ENCODE measurements around the gene DROSHA. TPM values are rescaled to one million over a fixed set of nuclear protein-coding genes. Genes with fewer than 3 reads are reported as not detected.

Gene DROSHA
- polyA plus RNA-seq, 4 donors = 24.0 to 51.6 (median 31.3) TPM

DNA sequence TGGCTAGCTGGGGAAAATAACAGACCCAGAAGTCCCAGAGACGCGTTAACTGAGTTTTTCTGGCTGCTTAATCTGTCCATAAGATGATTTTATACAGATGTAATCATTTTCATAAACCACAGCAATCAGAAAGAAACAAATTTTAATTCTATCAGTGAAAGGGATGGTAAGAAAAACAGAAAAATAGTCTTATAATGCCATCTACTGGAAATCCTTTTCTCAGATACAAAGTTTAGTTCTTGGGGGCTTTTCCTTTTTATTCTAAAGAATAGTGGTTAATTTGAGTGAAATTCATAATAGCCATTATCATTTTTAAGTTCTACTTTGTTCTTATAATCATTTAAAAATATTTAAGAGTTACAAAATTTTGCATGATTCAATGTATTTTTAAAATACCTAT lies 44.4 kb downstream of the DROSHA start:
- H3K27ac ChIP-seq (ENCODE audit: low read depth in 1 of 3, low read length in 2 of 3) = no peak overlapping the region
- FAIRE-seq = no peak
- no peaks in the 10 kb centered on the region for H3K27me3 ChIP-seq (ENCODE audit: control insufficient read depth in 3 of 3, insufficient read depth in 3 of 3, low read length in 3 of 3)
- DNase-seq = no peak
- H3K36me3 ChIP-seq (ENCODE audit: control insufficient read depth in 3 of 3, insufficient read depth in 2 of 3, low read depth in 1 of 3, low read length in 3 of 3) = peaks cover 2 to 17% (median 8%) of the 10 kb centered on the region in 3 donors
- peaks cover 2 to 5% (median 3%) of the 10 kb centered on the region in 3 donors for H3K4me1 ChIP-seq (ENCODE audit: control insufficient read depth in 3 of 3, insufficient read depth in 2 of 3, low read depth in 1 of 3, low read length in 2 of 3)
- H3K9me3 ChIP-seq (ENCODE audit: control insufficient read depth in 2 of 2, insufficient read depth in 1 of 2, low read depth in 1 of 2, low read length in 1 of 2) = no peaks in the 10 kb centered on the region
- H3K4me3 ChIP-seq (ENCODE audit: low read depth in 1 of 3, low read length in 3 of 3) = no peak overlapping the region
- 83 to 98% (median 93%) methylated on average over 2 of the region's 2 CpGs for WGBS, 3 donors

- FAIRE-seq = no peak
- Histone ChIP-seq H3K4me3 (ENCODE audit: low read depth in 1 of 3, low read length in 3 of 3) (no peak overlapping the region), H3K36me3 (ENCODE audit: control insufficient read depth in 3 of 3, insufficient read depth in 2 of 3, low read depth in 1 of 3, low read length in 3 of 3) (peaks cover 5 to 19% (median 7%) of the 10 kb centered on the region in 3 donors), H3K27ac (ENCODE audit: low read depth in 1 of 3, low read length in 2 of 3) (no peak overlapping the region), H3K4me1 (ENCODE audit: control insufficient read depth in 3 of 3, insufficient read depth in 2 of 3, low read depth in 1 of 3, low read length in 2 of 3) (peaks cover 2 to 5% (median 3%) of the 10 kb centered on the region in 3 donors), H3K9me3 (ENCODE audit: control insufficient read depth in 2 of 2, insufficient read depth in 1 of 2, low read depth in 1 of 2, low read length in 1 of 2) (no peaks in the 10 kb centered on the region), H3K27me3 (ENCODE audit: control insufficient read depth in 3 of 3, insufficient read depth in 3 of 3, low read length in 3 of 3) (no peaks in the 10 kb centered on the region)
- WGBS, 3 donors = 60 to 79% (median 76%) methylated on average over 6 of the region's 6 CpGs
- DNase-seq = no peak
These were observed 45.5 kb downstream of the DROSHA start for GRCh38 chr5:31486441-31486840.

GRCh38 chr5:31485376-31486207 lies 46.3 kb downstream of the DROSHA start:
- no peaks in the 10 kb centered on the region for H3K9me3 ChIP-seq (ENCODE audit: control insufficient read depth in 2 of 2, insufficient read depth in 1 of 2, low read depth in 1 of 2, low read length in 1 of 2)
- peak overlapping the region in 2 of 3 donors; percentile 36 to 52 for H3K27ac ChIP-seq (ENCODE audit: low read depth in 1 of 3, low read length in 2 of 3)
- no peaks in the 10 kb centered on the region for H3K27me3 ChIP-seq (ENCODE audit: control insufficient read depth in 3 of 3, insufficient read depth in 3 of 3, low read length in 3 of 3)
- H3K36me3 ChIP-seq (ENCODE audit: control insufficient read depth in 3 of 3, insufficient read depth in 2 of 3, low read depth in 1 of 3, low read length in 3 of 3) = peaks cover 5 to 19% (median 6%) of the 10 kb centered on the region in 3 donors
- WGBS, 3 donors = 23 to 35% (median 34%) methylated on average over 7 of the region's 7 CpGs
- peaks cover 2 to 5% (median 3%) of the 10 kb centered on the region in 3 donors for H3K4me1 ChIP-seq (ENCODE audit: control insufficient read depth in 3 of 3, insufficient read depth in 2 of 3, low read depth in 1 of 3, low read length in 2 of 3)
- FAIRE-seq = no peak
- H3K4me3 ChIP-seq (ENCODE audit: low read depth in 1 of 3, low read length in 3 of 3) = peak overlapping the region in 1 of 3 donors; percentile 11
- peak; percentile 72 to 75 for DNase-seq

- FAIRE-seq (no peak), DNase-seq (no peak)
- peaks cover 0 to 15% (median 4%) of the 10 kb centered on the region in 3 donors for H3K36me3 ChIP-seq (ENCODE audit: control insufficient read depth in 3 of 3, insufficient read depth in 2 of 3, low read depth in 1 of 3, low read length in 3 of 3)
- no peak overlapping the region for H3K27ac ChIP-seq (ENCODE audit: low read depth in 1 of 3, low read length in 2 of 3)
- H3K9me3 ChIP-seq (ENCODE audit: control insufficient read depth in 2 of 2, insufficient read depth in 1 of 2, low read depth in 1 of 2, low read length in 1 of 2) = no peaks in the 10 kb centered on the region
- H3K4me1 ChIP-seq (ENCODE audit: control insufficient read depth in 3 of 3, insufficient read depth in 2 of 3, low read depth in 1 of 3, low read length in 2 of 3) = peaks cover 2 to 3% (median 3%) of the 10 kb centered on the region in 3 donors
- 89 to 96% (median 90%) methylated on average over 3 of the region's 3 CpGs for WGBS, 3 donors
- H3K27me3 ChIP-seq (ENCODE audit: control insufficient read depth in 3 of 3, insufficient read depth in 3 of 3, low read length in 3 of 3) = no peaks in the 10 kb centered on the region
- no peak overlapping the region for H3K4me3 ChIP-seq (ENCODE audit: low read depth in 1 of 3, low read length in 3 of 3)
These were observed 50.2 kb downstream of the DROSHA start for GRCh38 chr5:31481531-31482165.

GRCh38 chr5:31479706-31480105 lies 52.2 kb downstream of the DROSHA start:
- FAIRE-seq = no peak
- H3K4me1 ChIP-seq (ENCODE audit: control insufficient read depth in 3 of 3, insufficient read depth in 2 of 3, low read depth in 1 of 3, low read length in 2 of 3) = no peaks in the 10 kb centered on the region
- H3K36me3 ChIP-seq (ENCODE audit: control insufficient read depth in 3 of 3, insufficient read depth in 2 of 3, low read depth in 1 of 3, low read length in 3 of 3) = peaks cover 4 to 20% (median 5%) of the 10 kb centered on the region in 3 donors
- no peaks in the 10 kb centered on the region for H3K9me3 ChIP-seq (ENCODE audit: control insufficient read depth in 2 of 2, insufficient read depth in 1 of 2, low read depth in 1 of 2, low read length in 1 of 2)
- no peak overlapping the region for H3K4me3 ChIP-seq (ENCODE audit: low read depth in 1 of 3, low read length in 3 of 3)
- DNase-seq = no peak
- WGBS, 3 donors = 88 to 95% (median 92%) methylated on average over 2 of the region's 2 CpGs
- H3K27ac ChIP-seq (ENCODE audit: low read depth in 1 of 3, low read length in 2 of 3) = no peak overlapping the region
- H3K27me3 ChIP-seq (ENCODE audit: control insufficient read depth in 3 of 3, insufficient read depth in 3 of 3, low read length in 3 of 3) = no peaks in the 10 kb centered on the region

GRCh38 chr5:31478901-31479300 lies 53.0 kb downstream of the DROSHA start:
- no peaks in the 10 kb centered on the region for H3K27me3 ChIP-seq (ENCODE audit: control insufficient read depth in 3 of 3, insufficient read depth in 3 of 3, low read length in 3 of 3)
- peaks cover 4 to 24% (median 5%) of the 10 kb centered on the region in 3 donors for H3K36me3 ChIP-seq (ENCODE audit: control insufficient read depth in 3 of 3, insufficient read depth in 2 of 3, low read depth in 1 of 3, low read length in 3 of 3)
- H3K27ac ChIP-seq (ENCODE audit: low read depth in 1 of 3, low read length in 2 of 3) = no peak overlapping the region
- DNase-seq = no peak
- peak; percentile 26 for FAIRE-seq
- no peaks in the 10 kb centered on the region for H3K4me1 ChIP-seq (ENCODE audit: control insufficient read depth in 3 of 3, insufficient read depth in 2 of 3, low read depth in 1 of 3, low read length in 2 of 3)
- no peak overlapping the region for H3K4me3 ChIP-seq (ENCODE audit: low read depth in 1 of 3, low read length in 3 of 3)
- no peaks in the 10 kb centered on the region for H3K9me3 ChIP-seq (ENCODE audit: control insufficient read depth in 2 of 2, insufficient read depth in 1 of 2, low read depth in 1 of 2, low read length in 1 of 2)

GRCh38 chr5:31477971-31478370 lies 53.9 kb downstream of the DROSHA start:
- Histone ChIP-seq H3K4me1 (ENCODE audit: control insufficient read depth in 3 of 3, insufficient read depth in 2 of 3, low read depth in 1 of 3, low read length in 2 of 3) (no peaks in the 10 kb centered on the region), H3K9me3 (ENCODE audit: control insufficient read depth in 2 of 2, insufficient read depth in 1 of 2, low read depth in 1 of 2, low read length in 1 of 2) (no peaks in the 10 kb centered on the region), H3K27ac (ENCODE audit: low read depth in 1 of 3, low read length in 2 of 3) (no peak overlapping the region), H3K4me3 (ENCODE audit: low read depth in 1 of 3, low read length in 3 of 3) (no peak overlapping the region), H3K27me3 (ENCODE audit: control insufficient read depth in 3 of 3, insufficient read depth in 3 of 3, low read length in 3 of 3) (no peaks in the 10 kb centered on the region), H3K36me3 (ENCODE audit: control insufficient read depth in 3 of 3, insufficient read depth in 2 of 3, low read depth in 1 of 3, low read length in 3 of 3) (peaks cover 4 to 23% (median 5%) of the 10 kb centered on the region in 3 donors)
- FAIRE-seq (no peak), DNase-seq (no peak)
- WGBS, 3 donors = 96 to 99% (median 98%) methylated on average over 5 of the region's 5 CpGs

GRCh38 chr5:31477516-31477915 lies 54.4 kb downstream of the DROSHA start:
- Histone ChIP-seq H3K36me3 (ENCODE audit: control insufficient read depth in 3 of 3, insufficient read depth in 2 of 3, low read depth in 1 of 3, low read length in 3 of 3) (peaks cover 4 to 21% (median 5%) of the 10 kb centered on the region in 3 donors), H3K27me3 (ENCODE audit: control insufficient read depth in 3 of 3, insufficient read depth in 3 of 3, low read length in 3 of 3) (no peaks in the 10 kb centered on the region), H3K27ac (ENCODE audit: low read depth in 1 of 3, low read length in 2 of 3) (no peak overlapping the region), H3K4me3 (ENCODE audit: low read depth in 1 of 3, low read length in 3 of 3) (no peak overlapping the region), H3K4me1 (ENCODE audit: control insufficient read depth in 3 of 3, insufficient read depth in 2 of 3, low read depth in 1 of 3, low read length in 2 of 3) (no peaks in the 10 kb centered on the region), H3K9me3 (ENCODE audit: control insufficient read depth in 2 of 2, insufficient read depth in 1 of 2, low read depth in 1 of 2, low read length in 1 of 2) (no peaks in the 10 kb centered on the region)
- no peak for FAIRE-seq
- DNase-seq = no peak
- 72 to 89% (median 80%) methylated on average over 2 of the region's 2 CpGs for WGBS, 3 donors
